MM.1S (cell line): ENCODE measurements around the gene ADAMTS6.
"Not testable (repeated sequence)": the region's sequence is repeated elsewhere in the genome, so short reads cannot be mapped to it uniquely, and the experiment has no call there.

Experiments
- DNase-seq: peaks from one replicate; pipeline ENCODE4 v3.0.0-alpha.2; 2015
- H2AFZ ChIP-seq: fragments of 300-600 bp; sonication (generic); 2 replicates; pipeline ENCODE4 v1.6.0; 2016; ENCODE audit warnings: antibody characterized with exemption, low read length
- H3F3A ChIP-seq: fragments of 300-600 bp; sonication (generic); 2 replicates; pipeline ENCODE4 v1.6.1; 2016; ENCODE audit warnings: mild to moderate bottlenecking, antibody characterized with exemption, low read length, moderate library complexity, mixed read lengths; ENCODE audit not compliant: insufficient read depth
- H3K27ac ChIP-seq: fragments of 300-600 bp; sonication (generic); 2 replicates; pipeline ENCODE4 v1.5.1; 2016; ENCODE audit warnings: mild to moderate bottlenecking, low read length
- H3K27me3 ChIP-seq: fragments of 300-600 bp; sonication (generic); replicated peaks from 2 replicates; pipeline ENCODE4 v1.6.0; 2016; ENCODE audit warnings: low read length; ENCODE audit not compliant: insufficient read depth
- H3K36me3 ChIP-seq: fragments of 300-600 bp; sonication (generic); replicated peaks from 2 replicates; pipeline ENCODE4 v1.6.1; 2016; ENCODE audit warnings: mild to moderate bottlenecking, low read length, mixed read lengths; ENCODE audit not compliant: insufficient read depth
- H3K4me1 ChIP-seq: fragments of 300-600 bp; sonication (generic); 2 replicates; pipeline ENCODE4 v1.6.1; 2016; ENCODE audit warnings: low read length, mixed read lengths
- H3K4me2 ChIP-seq: fragments of 300-600 bp; sonication (generic); 2 replicates; pipeline ENCODE4 v1.6.0; 2016; ENCODE audit warnings: low read depth, low read length
- H3K4me3 ChIP-seq: fragments of 300-600 bp; sonication (generic); 2 replicates; pipeline ENCODE4 v1.5.1; 2016; ENCODE audit warnings: low read length, mixed read lengths
- H3K79me2 ChIP-seq: fragments of 300-600 bp; sonication (generic); 2 replicates; pipeline ENCODE4 v1.6.1; 2016; ENCODE audit warnings: mixed run types, low read length, mixed read lengths
- H3K9ac ChIP-seq: fragments of 300-600 bp; sonication (generic); 2 replicates; pipeline ENCODE4 v1.6.1; 2016; ENCODE audit warnings: low read length, mixed read lengths
- H3K9me2 ChIP-seq: fragments of 300-600 bp; sonication (generic); replicated peaks from 2 replicates; pipeline ENCODE4 v1.6.1; 2016; ENCODE audit warnings: mild to moderate bottlenecking, low read length, mixed read lengths; ENCODE audit not compliant: insufficient read depth
- H3K9me3 ChIP-seq: fragments of 300-600 bp; sonication (generic); replicated peaks from 2 replicates; pipeline ENCODE4 v1.6.1; 2016; ENCODE audit warnings: mild to moderate bottlenecking, low read length, mixed read lengths; ENCODE audit not compliant: insufficient read depth
- H4K20me1 ChIP-seq: fragments of 300-600 bp; sonication (generic); 2 replicates; pipeline ENCODE4 v1.6.1; 2016; ENCODE audit warnings: mild to moderate bottlenecking, low read length, moderate library complexity, mixed read lengths; ENCODE audit not compliant: insufficient read depth
- CTCF ChIP-seq: fragments of 300-600 bp; sonication (generic); IDR thresholded peaks from 2 replicates; pipeline ENCODE4 v1.5.1; 2016; ENCODE audit warnings: antibody characterized with exemption, low read length, mixed read lengths
- EZH2 ChIP-seq: fragments of 300-600 bp; sonication (generic); optimal IDR thresholded peaks from 2 replicates; pipeline ENCODE3; 2017; ENCODE audit warnings: low read depth, mild to moderate bottlenecking, antibody characterized with exemption, low read length, mixed read lengths
- EZH2phosphoT487 ChIP-seq: fragments of 300-600 bp; sonication (generic); IDR thresholded peaks from 2 replicates; pipeline ENCODE4 v1.6.1; 2018; ENCODE audit warnings: antibody characterized with exemption, low read length

ADAMTS6 gene

GRCh38 chr5:65382582-65382981, 99.1 kb downstream of the ADAMTS6 start:
- Histone ChIP-seq H3K36me3 (no peaks in the 10 kb centered on the region), H3K27me3 (no peaks in the 10 kb centered on the region), H3K9ac (no peak overlapping the region), H3K9me3 (no peaks in the 10 kb centered on the region), H3K27ac (no peak overlapping the region), H3K4me2 (no peak overlapping the region), H3K4me3 (no peak overlapping the region), H3F3A (no peaks in the 10 kb centered on the region), H2AFZ (no peak overlapping the region), H3K79me2 (no peaks in the 10 kb centered on the region), H4K20me1 (no peaks in the 10 kb centered on the region), H3K9me2 (no peaks in the 10 kb centered on the region), H3K4me1 (no peaks in the 10 kb centered on the region)
- DNase-seq: no peak
- TF ChIP-seq EZH2: no peak
- TF ChIP-seq EZH2phosphoT487: no peak
- no peak for TF ChIP-seq CTCF

GRCh38 chr5:65370505-65370904, 111.2 kb downstream of the ADAMTS6 start:
- not testable (repeated sequence) for H3K27me3 ChIP-seq, H3K9me3 ChIP-seq, H3K4me2 ChIP-seq, H3K79me2 ChIP-seq, H3K4me3 ChIP-seq, H4K20me1 ChIP-seq, H3K9me2 ChIP-seq, DNase-seq, H3K4me1 ChIP-seq, H3K36me3 ChIP-seq, H3K27ac ChIP-seq, H3K9ac ChIP-seq, H2AFZ ChIP-seq, H3F3A ChIP-seq

GRCh38 chr5:65366655-65367054, 115.1 kb downstream of the ADAMTS6 start:
- Histone ChIP-seq H3K4me2 (no peak overlapping the region), H3K9ac (no peak overlapping the region), H3F3A (no peaks in the 10 kb centered on the region), H3K4me3 (no peak overlapping the region), H4K20me1 (no peaks in the 10 kb centered on the region), H3K4me1 (no peaks in the 10 kb centered on the region), H3K27ac (no peak overlapping the region), H3K79me2 (no peaks in the 10 kb centered on the region), H3K36me3 (no peaks in the 10 kb centered on the region), H3K27me3 (no peaks in the 10 kb centered on the region), H2AFZ (no peak overlapping the region), H3K9me2 (no peaks in the 10 kb centered on the region), H3K9me3 (no peaks in the 10 kb centered on the region)
- no peak for DNase-seq
- TF ChIP-seq EZH2phosphoT487 (no peak), CTCF (no peak), EZH2 (no peak)

- Histone ChIP-seq H3K4me2 (no peak overlapping the region), H4K20me1 (no peaks in the 10 kb centered on the region), H3K9ac (no peak overlapping the region), H2AFZ (no peak overlapping the region), H3K9me2 (no peaks in the 10 kb centered on the region), H3K79me2 (no peaks in the 10 kb centered on the region), H3K4me1 (no peaks in the 10 kb centered on the region), H3K4me3 (no peak overlapping the region), H3K9me3 (no peaks in the 10 kb centered on the region), H3K36me3 (no peaks in the 10 kb centered on the region), H3K27me3 (no peaks in the 10 kb centered on the region), H3F3A (no peaks in the 10 kb centered on the region), H3K27ac (no peak overlapping the region)
- TF ChIP-seq CTCF: no peak
- no peak for TF ChIP-seq EZH2
- TF ChIP-seq EZH2phosphoT487: no peak
- DNase-seq: no peak
Measured at GRCh38 chr5:65364907-65365306, 116.8 kb downstream of the ADAMTS6 start.
